HFFc6 (cell line): Measurements from ENCODE around the gene CHID1. TPM values are rescaled to one million over a fixed set of nuclear protein-coding genes. Genes with fewer than 3 reads are reported as not detected.

Source experiments
- DNase-seq: peaks from one replicate; pipeline ENCODE4 v3.0.0-alpha.2; 2018
- H3K27ac Mint-ChIP-seq: 2 replicates; pipeline ENCODE4 v1.8.0; 2020; ENCODE audit warnings: mild to moderate bottlenecking, mixed read lengths
- H3K27me3 Mint-ChIP-seq: 2 replicates; pipeline ENCODE4 v1.8.0; 2021; ENCODE audit warnings: mild to moderate bottlenecking, moderate library complexity, mixed read lengths; ENCODE audit not compliant: insufficient read depth
- H3K36me3 Mint-ChIP-seq: 2 replicates; pipeline ENCODE4 v1.8.0; 2021; ENCODE audit warnings: low read depth, mixed read lengths
- H3K4me1 Mint-ChIP-seq: 2 replicates; pipeline ENCODE4 v1.8.0; 2020; ENCODE audit warnings: low read depth, mixed read lengths
- H3K4me3 Mint-ChIP-seq: 2 replicates; pipeline ENCODE4 v1.8.0; 2020; ENCODE audit warnings: mild to moderate bottlenecking, moderate library complexity, mixed read lengths
- H3K9me3 Mint-ChIP-seq: 2 replicates; pipeline ENCODE4 v1.8.0; 2020; ENCODE audit warnings: mild to moderate bottlenecking, mixed read lengths
- total RNA-seq, 6 experiments: library from RNA; stranded (reverse); fragmentation: NEBNext Ultra II Directional; extraction: Animal tissue kit (Norgen Biotek cat#: 25700); gene quantifications; 2 replicates in 1 of 6; 3 replicates in 5 of 6; pipeline ENCODE4 v1.2.3, GENCODE V29; 2021
- TF ChIP-seq, protein P1 (sequence below): fragments of 200-600 bp; sonication (generic); IDR thresholded peaks from 2 replicates; pipeline ENCODE4 v1.5.0; 2021; ENCODE audit warnings: antibody characterized with exemption, mild to moderate bottlenecking

Gene CHID1
- total RNA-seq, 6 experiments from 2014 or later, result 116 to 145 (median 133) TPM

DNA sequence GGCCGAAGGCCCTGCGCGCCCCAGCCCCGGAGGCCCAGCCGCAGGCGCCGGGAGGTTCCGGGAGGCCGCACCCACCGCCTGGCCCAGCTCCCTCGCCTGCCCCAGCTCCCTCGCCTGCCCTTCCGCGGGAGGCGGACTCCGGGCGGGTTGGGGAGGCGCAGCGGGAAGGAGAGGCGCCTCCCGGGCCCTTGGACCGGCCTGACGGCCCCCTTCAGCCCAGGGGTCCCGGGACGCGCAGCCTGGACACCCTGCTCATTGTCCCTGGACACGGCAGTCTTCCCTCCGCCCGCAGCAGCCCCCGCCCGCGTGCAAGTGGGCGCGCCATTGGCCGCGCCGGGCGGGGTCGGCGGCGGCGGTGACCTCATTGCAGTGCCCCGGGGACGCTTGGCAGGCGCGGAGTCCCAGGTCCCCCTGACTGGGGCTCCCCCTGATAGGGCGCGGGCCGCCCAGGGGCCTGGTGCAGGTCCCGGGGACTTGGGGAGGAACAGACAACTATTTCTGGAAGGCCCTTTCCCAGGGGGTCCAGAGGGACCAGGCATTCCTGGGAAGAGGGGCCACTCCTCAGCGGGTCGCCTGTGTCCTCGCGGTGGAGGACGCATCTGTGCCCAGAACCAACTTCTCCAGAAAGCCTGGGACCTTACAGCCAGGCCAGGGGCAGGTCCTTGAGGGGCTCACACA is 77.4 kb downstream of the CHID1 start:
- Mint-ChIP-seq H3K27me3 (peaks cover 21% of the 10 kb centered on the region), H3K36me3 (peaks cover 8% of the 10 kb centered on the region), H3K4me1 (peaks cover 29% of the 10 kb centered on the region), H3K27ac (peak overlapping the region; percentile 95), H3K9me3 (no peaks in the 10 kb centered on the region), H3K4me3 (peak overlapping the region; percentile 95)
- TF ChIP-seq, protein P1, sequence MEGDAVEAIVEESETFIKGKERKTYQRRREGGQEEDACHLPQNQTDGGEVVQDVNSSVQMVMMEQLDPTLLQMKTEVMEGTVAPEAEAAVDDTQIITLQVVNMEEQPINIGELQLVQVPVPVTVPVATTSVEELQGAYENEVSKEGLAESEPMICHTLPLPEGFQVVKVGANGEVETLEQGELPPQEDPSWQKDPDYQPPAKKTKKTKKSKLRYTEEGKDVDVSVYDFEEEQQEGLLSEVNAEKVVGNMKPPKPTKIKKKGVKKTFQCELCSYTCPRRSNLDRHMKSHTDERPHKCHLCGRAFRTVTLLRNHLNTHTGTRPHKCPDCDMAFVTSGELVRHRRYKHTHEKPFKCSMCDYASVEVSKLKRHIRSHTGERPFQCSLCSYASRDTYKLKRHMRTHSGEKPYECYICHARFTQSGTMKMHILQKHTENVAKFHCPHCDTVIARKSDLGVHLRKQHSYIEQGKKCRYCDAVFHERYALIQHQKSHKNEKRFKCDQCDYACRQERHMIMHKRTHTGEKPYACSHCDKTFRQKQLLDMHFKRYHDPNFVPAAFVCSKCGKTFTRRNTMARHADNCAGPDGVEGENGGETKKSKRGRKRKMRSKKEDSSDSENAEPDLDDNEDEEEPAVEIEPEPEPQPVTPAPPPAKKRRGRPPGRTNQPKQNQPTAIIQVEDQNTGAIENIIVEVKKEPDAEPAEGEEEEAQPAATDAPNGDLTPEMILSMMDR, result no peak
- no peak for DNase-seq

DNA sequence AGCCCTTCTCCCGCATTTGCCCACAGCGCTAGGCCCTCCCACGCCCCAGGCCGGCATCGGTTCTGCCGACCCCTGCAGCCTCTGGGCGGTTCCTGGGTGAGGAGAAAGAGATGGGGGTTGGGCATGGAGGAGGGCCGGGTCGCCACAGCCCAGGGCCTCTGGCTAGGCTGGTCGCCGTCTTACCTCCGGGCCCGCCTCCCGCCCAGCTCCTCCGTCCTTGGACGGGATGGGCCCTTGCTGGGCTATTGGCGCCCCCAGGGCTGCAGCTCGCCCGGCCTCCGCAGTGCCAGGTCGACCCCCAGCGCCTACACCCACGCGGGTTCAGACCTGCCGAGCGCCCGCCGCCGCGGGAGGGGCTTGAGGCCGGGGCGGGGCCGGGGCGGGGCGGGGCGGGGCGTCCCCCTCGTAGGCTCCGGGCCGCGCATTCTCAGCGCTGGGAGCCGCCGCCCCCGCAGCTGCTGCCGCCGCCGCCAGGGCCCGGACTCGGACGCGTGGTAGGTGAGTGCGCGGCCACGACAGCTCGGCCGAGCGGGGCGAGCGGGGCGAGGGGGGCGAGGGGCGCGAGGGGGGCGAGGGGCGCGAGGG is 78.0 kb downstream of the CHID1 start, which contains the start of gene CD151:
CD151 (plus strand) TSS at position 424 of the 585 bp plus-strand sequence. CDS start 3,118 bp downstream, outside the sequence.
- DNase-seq, result no peak
- peak within 1 kb of the TSS; percentile 95 for H3K4me3 Mint-ChIP-seq
- peaks cover 8% of the 10 kb centered on the region for H3K36me3 Mint-ChIP-seq
- H3K9me3 Mint-ChIP-seq, result no peaks in the 10 kb centered on the region
- peaks cover 29% of the 10 kb centered on the region for H3K4me1 Mint-ChIP-seq
- peak within 1 kb of the TSS; percentile 95 for H3K27ac Mint-ChIP-seq
- TF ChIP-seq, protein P1, result no peak
- peaks cover 22% of the 10 kb centered on the region for H3K27me3 Mint-ChIP-seq

DNA sequence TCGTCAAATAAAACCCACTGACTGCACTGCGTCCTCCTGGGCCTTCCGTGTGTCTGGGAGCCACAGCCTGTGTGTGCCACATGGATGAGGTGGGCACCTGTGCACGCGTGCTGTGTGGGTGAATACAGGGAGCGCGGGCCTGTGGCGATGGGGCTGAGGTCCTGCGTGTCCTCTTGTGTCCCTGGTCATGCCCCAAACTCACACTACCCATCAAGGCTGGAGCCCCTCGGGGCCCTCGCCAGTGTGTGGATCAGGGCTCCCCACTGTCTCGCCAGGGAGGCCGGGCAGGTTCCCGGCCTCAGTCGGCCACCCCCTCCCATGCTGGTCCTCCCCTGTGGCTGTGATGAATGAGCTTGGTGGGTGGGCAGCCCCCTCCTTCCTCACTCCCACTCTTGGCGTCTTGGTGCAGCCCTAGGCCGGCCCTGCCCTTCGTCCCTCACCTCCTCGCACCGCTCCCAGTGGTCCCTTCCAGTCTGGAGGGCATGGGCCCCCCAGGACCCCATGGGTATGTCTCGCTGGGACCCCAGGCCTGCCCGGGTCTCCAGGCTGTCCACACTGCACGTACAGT is 78.6 kb downstream of the CHID1 start:
- Mint-ChIP-seq H3K4me1 (peaks cover 29% of the 10 kb centered on the region), H3K4me3 (peak overlapping the region; percentile 78)
- TF ChIP-seq, protein P1, result no peak

DNA sequence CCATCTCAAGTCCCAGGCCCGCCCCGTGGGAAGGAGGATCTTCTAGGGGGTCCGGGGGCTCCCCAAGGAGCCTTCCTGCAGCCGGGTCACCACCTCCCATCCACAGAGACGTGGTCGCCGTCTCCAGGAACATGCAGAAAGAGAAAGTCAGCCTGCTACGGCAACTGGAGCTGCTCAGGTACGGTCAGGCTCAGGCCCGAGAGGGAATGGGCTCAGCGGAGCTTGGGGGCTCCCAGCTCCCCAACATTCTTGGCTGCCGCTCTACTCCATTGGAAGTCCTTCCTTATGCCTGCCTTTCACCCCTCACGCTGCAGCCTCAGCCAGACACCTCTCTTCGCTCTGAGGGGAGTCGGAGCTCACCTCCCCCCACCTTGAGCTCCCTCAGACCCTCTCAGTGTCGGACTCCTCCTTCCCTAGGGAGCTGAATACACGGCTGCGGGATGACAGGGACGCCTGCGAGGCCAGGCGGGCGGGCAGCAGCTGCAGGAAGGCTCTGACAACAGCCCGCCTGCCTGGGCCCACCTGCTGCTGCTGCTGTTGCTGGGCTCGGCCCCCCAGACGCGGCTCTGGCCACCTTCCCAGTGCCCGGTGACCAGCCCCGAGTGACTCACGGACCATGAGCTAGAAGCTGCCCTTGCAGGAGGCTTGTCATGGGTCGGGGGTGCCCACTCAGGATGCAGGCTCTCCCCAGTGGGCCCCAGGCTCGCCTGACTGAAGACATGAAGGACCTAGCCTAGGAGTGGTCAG is 79.3 kb downstream of the CHID1 start:
- H3K9me3 Mint-ChIP-seq, result no peaks in the 10 kb centered on the region
- peaks cover 29% of the 10 kb centered on the region for H3K4me1 Mint-ChIP-seq
- TF ChIP-seq, protein P1, result no peak
- peaks cover 8% of the 10 kb centered on the region for H3K36me3 Mint-ChIP-seq
- H3K4me3 Mint-ChIP-seq, result peak overlapping the region; percentile 73
- H3K27ac Mint-ChIP-seq, result peak overlapping the region; percentile 51
- DNase-seq, result no peak
- H3K27me3 Mint-ChIP-seq, result peaks cover 26% of the 10 kb centered on the region

More for the DNA sequence above, 78.6 kb downstream of the CHID1 start:
- DNase-seq, result no peak
- no peak overlapping the region for H3K27ac Mint-ChIP-seq
- H3K36me3 Mint-ChIP-seq, result peaks cover 8% of the 10 kb centered on the region
- H3K27me3 Mint-ChIP-seq, result peaks cover 24% of the 10 kb centered on the region
- no peaks in the 10 kb centered on the region for H3K9me3 Mint-ChIP-seq

DNA sequence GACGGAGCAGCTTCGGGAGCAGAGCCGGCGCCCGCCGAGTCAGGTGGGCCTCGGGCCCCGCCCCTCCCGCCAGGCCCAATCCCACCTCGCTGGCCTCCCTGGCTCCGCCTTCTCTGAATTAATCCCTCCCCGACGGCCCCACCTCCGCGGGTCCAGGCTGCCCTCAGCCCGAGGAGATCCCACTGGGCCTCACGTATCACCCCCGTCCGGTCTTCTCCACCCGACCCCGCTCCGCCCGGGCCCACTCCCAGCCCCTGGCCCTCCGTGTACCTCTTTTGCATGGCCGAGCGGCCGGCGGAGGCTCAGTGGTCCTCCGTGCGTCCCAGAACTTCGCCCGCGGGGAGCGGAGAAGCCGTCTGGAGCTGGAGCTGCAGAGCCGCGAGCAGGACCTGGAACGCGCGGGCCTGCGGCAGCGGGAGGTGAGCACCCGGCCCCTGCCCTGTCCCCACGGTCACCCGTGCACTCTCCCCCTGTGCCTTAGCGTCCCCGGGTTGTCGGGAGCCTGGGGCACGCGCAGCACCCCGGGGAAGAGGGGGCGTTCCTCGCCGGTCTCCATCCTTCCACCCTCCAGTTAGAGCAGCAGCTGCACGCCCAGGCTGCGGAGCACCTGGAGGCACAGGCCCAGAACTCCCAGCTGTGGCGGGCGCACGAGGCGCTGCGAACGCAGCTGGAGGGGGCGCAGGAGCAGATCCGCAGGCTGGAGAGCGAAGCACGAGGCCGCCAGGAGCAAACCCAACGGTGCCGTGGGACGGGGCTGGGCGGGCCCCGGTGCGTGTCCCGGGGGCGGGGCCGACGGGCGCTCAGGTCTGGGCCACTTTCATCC is 80.1 kb downstream of the CHID1 start:
- TF ChIP-seq, protein P1, result no peak
- no peaks in the 10 kb centered on the region for H3K9me3 Mint-ChIP-seq
- peak overlapping the region; percentile 46 for H3K4me3 Mint-ChIP-seq
- no peak overlapping the region for H3K27ac Mint-ChIP-seq
- DNase-seq, result peak; percentile 47
- H3K36me3 Mint-ChIP-seq, result peaks cover 8% of the 10 kb centered on the region
- peaks cover 26% of the 10 kb centered on the region for H3K27me3 Mint-ChIP-seq
- H3K4me1 Mint-ChIP-seq, result peaks cover 29% of the 10 kb centered on the region
